Measurements from ENCODE around the gene CRKL. TPM values are rescaled to one million over a fixed set of nuclear protein-coding genes. Genes with fewer than 3 reads are reported as not detected.

The CRKL gene
- total RNA-seq, 2 donors from 2014 or later, result 51.3 to 60.9 TPM

- no peak for DNase-seq
- intact Hi-C loops (cut with DNase I, micrococcal nuclease), result no loop called here
- ATAC-seq, result no peak
These were observed 56.6 kb downstream of the CRKL start for GRCh38 chr22:20973634-20974286.

DNA sequence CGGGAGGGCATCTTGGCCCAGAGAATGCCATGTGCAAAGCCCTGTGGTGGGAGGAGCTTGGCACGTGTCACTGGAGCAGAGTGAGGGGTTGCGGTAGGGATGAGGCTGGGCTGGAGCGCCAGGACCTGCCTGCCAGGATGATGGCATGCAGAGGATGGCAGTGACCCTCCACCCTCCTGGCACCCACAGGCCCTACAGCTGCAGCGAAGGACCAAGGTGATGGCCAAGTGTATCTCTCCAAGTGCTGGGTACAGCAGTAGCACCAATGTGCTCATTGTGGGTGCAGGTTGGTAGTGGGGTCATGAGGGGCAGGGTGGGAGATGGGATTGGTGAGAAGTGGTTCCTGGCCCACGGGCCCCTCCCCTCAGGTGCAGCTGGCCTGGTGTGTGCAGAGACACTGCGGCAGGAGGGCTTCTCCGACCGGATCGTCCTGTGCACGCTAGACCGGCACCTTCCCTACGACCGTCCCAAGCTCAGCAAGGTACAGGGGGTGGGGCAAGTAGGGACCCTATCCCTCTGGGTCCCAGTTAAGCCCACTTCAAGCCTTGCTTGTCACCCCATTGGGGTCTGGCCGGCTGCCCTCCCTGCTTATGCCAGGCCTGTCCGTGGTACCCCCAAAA lies 57.2 kb downstream of the CRKL start:
- DNase-seq (no peak), ATAC-seq (no peak)
- intact Hi-C loops (cut with DNase I, micrococcal nuclease), result no loop called here

DNA sequence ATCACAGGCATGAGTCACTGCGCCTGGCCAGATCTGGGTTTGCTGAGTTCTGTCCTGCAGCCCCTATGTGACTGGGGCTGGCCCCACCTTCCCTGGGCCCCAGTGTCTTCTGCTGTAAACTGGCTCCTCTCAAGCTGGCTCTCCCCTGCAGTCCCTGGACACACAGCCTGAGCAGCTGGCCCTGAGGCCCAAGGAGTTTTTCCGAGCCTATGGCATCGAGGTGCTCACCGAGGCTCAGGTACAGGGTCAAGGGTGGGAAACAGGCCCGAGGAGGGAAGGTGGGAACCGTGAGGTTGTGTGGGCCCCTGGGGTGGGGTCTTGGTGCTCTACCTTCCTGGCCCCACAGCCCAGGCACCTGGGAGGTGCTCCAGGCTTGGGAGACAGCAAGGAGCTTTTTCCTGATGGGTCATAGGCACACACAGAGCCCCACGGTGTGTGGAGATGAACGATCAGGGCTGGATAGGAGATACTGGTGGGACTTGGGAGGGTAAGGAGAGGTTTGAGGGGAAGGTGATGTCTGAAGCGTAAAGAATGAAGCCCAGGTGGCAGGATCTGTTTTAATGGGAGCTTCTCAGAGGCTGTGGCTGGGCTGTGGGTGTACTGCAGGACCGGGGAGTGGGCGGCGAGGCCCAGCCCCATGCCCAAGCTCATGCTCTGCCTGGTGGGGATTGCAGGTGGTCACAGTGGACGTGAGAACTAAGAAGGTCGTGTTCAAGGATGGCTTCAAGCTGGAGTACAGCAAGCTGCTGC lies 58.5 kb downstream of the CRKL start:
- intact Hi-C loops (cut with DNase I, micrococcal nuclease), result no loop called here
- DNase-seq, result no peak
- no peak for ATAC-seq

- intact Hi-C loops (cut with DNase I, micrococcal nuclease), result no loop called here
- ATAC-seq (no peak), DNase-seq (no peak)
These were observed 59.2 kb downstream of the CRKL start for GRCh38 chr22:20976291-20976877.

DNA sequence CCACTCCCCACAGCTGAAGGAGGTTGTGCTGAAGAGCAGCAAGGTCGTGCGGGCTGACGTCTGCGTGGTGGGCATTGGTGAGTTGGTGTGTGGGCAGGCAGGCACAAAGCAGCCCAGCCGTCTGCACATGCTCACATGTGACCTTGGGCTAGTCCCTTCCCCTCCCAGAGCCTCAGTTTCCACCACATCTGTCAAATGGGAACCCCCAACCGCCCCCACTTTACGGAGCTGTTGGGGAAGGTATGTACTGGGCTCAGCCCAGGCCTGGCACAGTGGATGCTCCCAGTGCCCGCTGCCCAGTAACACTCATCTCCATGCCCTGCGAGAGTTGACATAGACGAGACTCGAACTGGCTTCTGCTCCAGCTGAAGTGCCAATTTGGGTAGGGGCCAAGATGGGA lies 59.8 kb downstream of the CRKL start:
- DNase-seq, result no peak
- ATAC-seq, result no peak
- intact Hi-C loops (cut with DNase I, micrococcal nuclease), result no loop called here

GRCh38 chr22:20977516-20978170 lies 60.4 kb downstream of the CRKL start:
- intact Hi-C loops (cut with DNase I, micrococcal nuclease), result no loop called here
- no peak for ATAC-seq

GRCh38 chr22:20978419-20978818 lies 61.2 kb downstream of the CRKL start:
- ATAC-seq, result no peak
- intact Hi-C loops (cut with DNase I, micrococcal nuclease), result no loop called here
- DNase-seq, result no peak

More at GRCh38 chr22:20977516-20978170, 60.4 kb downstream of the CRKL start:
- no peak for DNase-seq

GRCh38 chr22:20979243-20979809 lies 62.1 kb downstream of the CRKL start:
- intact Hi-C loops (cut with DNase I, micrococcal nuclease), result no loop called here
- ATAC-seq (peak; percentile 64), DNase-seq (peak; percentile 88 to 94)

DNA sequence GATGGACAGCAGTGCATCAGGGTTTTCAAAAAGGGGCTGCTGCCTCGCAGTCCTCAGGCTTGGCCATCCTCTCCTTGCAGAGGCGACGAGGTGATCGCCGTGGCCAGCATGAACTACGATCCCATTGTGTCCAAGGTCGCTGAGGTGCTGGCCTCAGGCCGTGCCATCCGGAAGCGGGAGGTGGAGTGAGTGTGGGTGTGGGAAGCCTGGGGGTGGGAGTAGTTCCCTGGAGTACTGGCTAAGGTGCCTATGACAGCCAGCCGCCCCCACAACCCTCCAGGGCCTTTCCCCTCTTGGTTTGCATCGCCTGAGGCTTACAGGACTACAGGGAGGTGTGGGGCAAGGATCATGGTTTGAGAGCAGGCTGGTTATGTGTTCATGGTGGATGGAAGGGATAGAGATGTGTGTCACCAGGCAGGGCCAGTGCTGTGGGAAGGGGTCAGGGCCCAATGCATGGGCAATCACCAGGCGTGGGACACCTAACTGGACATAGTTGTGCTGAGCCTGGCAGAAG lies 62.8 kb downstream of the CRKL start:
- ATAC-seq (peak; percentile 3), DNase-seq (no peak)
- intact Hi-C loops (cut with DNase I, micrococcal nuclease), result no loop called here

DNA sequence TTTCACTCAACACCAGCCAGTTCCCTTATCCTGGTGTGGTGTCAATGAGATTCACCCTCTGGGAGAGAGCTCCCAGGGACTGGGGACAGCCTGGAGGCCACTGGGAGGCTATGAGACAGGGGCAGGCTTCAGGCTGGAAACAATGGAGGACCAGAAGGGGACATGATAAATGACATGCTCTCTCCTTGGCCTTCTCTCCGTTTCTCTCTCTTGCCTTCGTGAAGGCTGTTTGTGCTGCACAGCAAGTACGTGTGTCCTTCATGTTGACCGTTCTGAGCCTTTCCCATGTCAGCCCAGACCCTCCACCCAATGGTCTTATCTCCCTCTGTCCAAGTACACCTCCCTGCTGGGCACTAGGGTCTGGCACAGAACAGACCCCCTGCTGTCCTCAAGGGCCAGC lies 63.3 kb downstream of the CRKL start:
- ATAC-seq, result no peak
- intact Hi-C loops (cut with DNase I, micrococcal nuclease), result no loop called here

GRCh38 chr22:20980938-20981722 lies 63.9 kb downstream of the CRKL start:
- ATAC-seq, result no peak
- intact Hi-C loops (cut with DNase I, micrococcal nuclease), result no loop called here
- no peak for DNase-seq

More for the DNA sequence above, 63.3 kb downstream of the CRKL start:
- DNase-seq, result no peak

DNA sequence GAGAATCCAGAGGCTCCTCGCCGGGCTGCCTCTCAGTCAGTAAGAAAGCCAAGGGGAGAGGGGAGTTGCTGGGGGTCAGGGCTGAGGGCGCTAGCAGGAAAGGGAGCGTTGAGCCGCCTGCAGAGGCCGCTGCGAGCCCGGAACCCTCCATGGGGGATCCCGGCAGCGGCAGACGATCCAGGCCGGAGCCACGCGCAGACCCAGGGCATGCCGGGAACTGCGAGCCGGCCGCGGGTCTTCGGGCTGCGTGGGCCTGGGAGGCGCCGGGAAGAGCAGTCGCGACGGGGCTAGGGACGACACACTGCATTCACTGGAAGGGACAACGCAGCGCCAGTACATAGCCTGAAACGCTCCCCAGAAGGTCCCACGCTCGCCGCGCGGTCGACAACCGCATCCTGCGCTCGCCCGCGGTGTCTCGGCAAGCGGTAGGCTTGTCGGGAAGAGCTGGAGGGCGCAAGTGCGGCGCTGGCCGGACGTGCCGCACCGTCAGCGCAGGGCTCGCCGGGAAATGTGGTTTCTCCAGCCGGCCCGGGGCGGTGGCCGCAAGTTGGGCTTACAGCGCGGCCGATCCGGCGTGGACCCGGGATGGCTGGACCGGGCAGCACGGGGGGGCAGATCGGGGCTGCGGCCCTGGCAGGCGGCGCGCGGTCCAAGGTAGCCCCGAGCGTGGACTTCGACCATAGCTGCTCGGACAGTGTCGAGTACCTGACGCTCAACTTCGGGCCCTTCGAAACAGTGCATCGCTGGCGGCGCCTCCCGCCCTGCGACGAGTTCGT lies 64.8 kb downstream of the CRKL start, which contains the start of gene LZTR1:
LZTR1 (plus strand) TSS at position 511 of the 776 bp plus-strand sequence; CDS start at position 586, 75 bp downstream.
- peak; percentile 83 to 88 for DNase-seq
- ATAC-seq, result peak; percentile 78
- intact Hi-C loops (cut with DNase I, micrococcal nuclease), result no loop called here

DNA sequence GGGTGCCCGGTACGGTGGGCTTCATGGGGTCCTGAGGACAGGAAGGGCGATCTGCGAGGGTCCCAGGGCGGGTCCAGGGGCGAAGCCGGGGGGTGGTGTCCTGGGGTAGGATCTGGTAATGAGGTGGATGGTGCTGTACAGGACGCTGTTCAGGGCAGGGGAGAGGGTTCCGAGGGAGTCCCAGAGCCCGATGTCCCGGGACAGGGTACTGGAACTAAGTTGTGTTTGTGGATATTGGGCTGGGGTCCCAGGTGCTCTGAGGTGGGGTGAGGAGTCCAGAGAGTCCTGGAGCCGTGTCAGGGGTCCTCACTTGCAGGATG lies 65.3 kb downstream of the CRKL start:
- ATAC-seq (peak; percentile 16), DNase-seq (no peak)
- intact Hi-C loops (cut with DNase I, micrococcal nuclease), result no loop called here

DNA sequence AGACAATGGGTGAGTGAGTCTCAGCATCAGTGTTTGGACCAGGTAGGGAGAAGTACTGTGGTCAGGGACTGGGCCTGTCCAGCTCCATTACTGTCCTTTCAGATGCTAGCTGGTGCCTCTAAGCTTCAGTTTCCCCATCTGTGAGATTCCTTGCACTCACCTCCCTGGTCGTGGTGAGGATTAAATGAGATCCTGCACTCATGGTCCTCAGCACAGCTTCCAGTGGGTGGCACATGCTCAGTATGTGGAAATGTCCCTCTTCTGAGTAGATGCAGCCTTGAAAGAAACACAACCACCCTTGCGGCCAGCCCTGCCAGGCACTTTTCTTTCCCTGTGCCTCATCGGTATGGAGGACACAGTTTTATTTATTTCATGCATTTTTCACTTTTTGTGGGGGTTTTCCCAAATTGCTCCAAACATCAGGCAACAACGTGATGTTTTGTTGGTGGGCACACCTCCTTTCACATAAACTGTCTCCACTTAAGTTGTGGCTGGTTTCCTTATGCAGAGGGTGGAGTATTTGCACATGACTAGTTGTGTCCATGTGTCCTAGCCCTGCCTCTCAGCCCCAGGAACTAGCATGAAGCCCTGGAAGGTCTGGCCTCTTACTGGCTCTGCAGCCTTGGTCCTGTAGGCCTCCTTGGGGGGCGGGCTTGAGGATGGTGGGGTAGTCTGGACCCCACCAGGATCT lies 66.0 kb downstream of the CRKL start:
- DNase-seq (no peak), ATAC-seq (no peak)
- intact Hi-C loops (cut with DNase I, micrococcal nuclease), result no loop called here

DNA sequence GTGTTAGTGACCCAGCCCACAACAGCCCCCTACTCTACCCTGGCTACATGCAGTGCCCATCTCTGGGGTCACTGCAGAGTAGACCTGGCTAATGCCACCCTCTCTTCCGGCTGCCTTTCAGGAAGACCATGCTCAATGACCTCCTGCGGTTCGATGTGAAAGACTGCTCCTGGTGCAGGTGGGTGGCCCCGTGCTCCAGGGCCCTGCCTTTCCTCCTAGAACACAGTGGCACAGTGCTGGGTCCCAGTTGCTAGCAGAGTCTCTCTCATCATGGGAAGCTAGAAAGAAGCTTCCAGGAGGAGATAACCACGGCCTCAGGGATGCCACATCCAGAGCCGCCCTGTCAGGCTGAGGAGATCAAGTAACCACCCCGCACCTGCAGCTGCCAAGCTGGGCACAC lies 68.5 kb downstream of the CRKL start:
- ATAC-seq, result no peak
- no peak for DNase-seq
- intact Hi-C loops (cut with DNase I, micrococcal nuclease), result no loop called here

DNA sequence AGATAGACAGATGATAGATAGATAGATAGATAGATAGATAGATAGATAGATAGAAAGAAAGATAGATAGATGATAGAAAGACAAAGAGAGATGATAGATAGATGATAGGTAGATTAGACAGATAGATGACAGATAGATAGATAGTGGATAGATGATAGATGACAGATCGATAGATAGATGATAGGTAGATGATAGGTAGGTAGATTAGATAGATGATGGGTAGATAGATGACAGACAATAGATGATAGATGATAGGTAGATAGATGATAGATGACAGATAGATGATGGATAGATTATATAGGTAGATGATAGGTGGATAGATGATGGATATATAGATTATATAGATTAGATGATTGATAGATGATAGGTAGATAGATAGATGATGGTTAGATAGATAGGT lies 69.2 kb downstream of the CRKL start:
- no peak for ATAC-seq
- no peak for DNase-seq
- intact Hi-C loops (cut with DNase I, micrococcal nuclease), result no loop called here

GRCh38 chr22:20987375-20987774 lies 70.2 kb downstream of the CRKL start:
- ATAC-seq (no peak), DNase-seq (no peak)
- intact Hi-C loops (cut with DNase I, micrococcal nuclease), result no loop called here
